SK-N-SH (cell line): ENCODE results near the gene PYDC1. TPM values are rescaled to one million over a fixed set of nuclear protein-coding genes. Genes with fewer than 3 reads are reported as not detected.

ENCODE experiments used
- CTCF ChIA-PET: fragments of 300-600, 350-600 bp; formaldehyde crosslinking; extraction: SDS; loops from one replicate; lab custom pipeline; 2021; lab: Yijun Ruan, JAX
- POLR2A ChIA-PET: fragments of 350-600 bp; sonication (Branson Sonifier 250); formaldehyde crosslinking; extraction: SDS; loops from one replicate; lab custom pipeline; 2020; ENCODE audit warnings: antibody characterized with exemption, inconsistent platforms; lab: Yijun Ruan, JAX
- DNase-seq: peaks from one replicate; pipeline ENCODE4 v3.0.0; 2012
- H2AFZ ChIP-seq: fragments of 200-600 bp; sonication (generic); 2 replicates; pipeline ENCODE4 v1.8.1; 2016; ENCODE audit warnings: antibody characterized with exemption, mild to moderate bottlenecking, low read depth
- H3F3A ChIP-seq: fragments of 200-600 bp; sonication (generic); replicated peaks from 2 replicates; pipeline ENCODE3; 2016; ENCODE audit warnings: antibody characterized with exemption, mild to moderate bottlenecking; ENCODE audit not compliant: insufficient read depth
- H3K27ac ChIP-seq, 2 experiments: fragments of 200-500 bp in 1 of 2; fragments of 200-600 bp in 1 of 2; sonication (Bioruptor generic) in 1 of 2; sonication (generic), shearing (Covaris generic) in 1 of 2; 2 replicates each; pipeline versions ENCODE4 v1.5.1 to v1.6.1; 2014 to 2016; ENCODE audit warnings: low read depth in 2 of 2, inconsistent platforms in 1 of 2, low read length in 1 of 2, mild to moderate bottlenecking in 1 of 2, mixed read lengths in 1 of 2
- H3K27me3 ChIP-seq: fragments of 200-600 bp; sonication (generic), shearing (Covaris generic); 2 replicates; pipeline ENCODE4 v1.6.1; 2016; ENCODE audit warnings: mixed run types; ENCODE audit not compliant: insufficient read depth
- H3K36me3 ChIP-seq, 2 experiments: fragments of 200-500 bp in 1 of 2; fragments of 200-600 bp in 1 of 2; sonication (Bioruptor generic) in 1 of 2; sonication (generic) in 1 of 2; replicated peaks in 1 of 2; 2 replicates each; pipeline versions ENCODE3 to v1.5.1; 2014 to 2016; ENCODE audit warnings: low read length in 1 of 2, mild to moderate bottlenecking in 1 of 2; ENCODE audit not compliant: insufficient read depth in 2 of 2, control insufficient read depth in 1 of 2
- H3K4me1 ChIP-seq, 2 experiments: fragments of 200-500 bp in 1 of 2; fragments of 200-600 bp in 1 of 2; sonication (Bioruptor generic) in 1 of 2; sonication (generic), shearing (Covaris generic) in 1 of 2; 2 replicates each; pipeline versions ENCODE4 v1.5.1 to v1.6.1; 2014 to 2016; ENCODE audit warnings: low read depth in 1 of 2, low read length in 1 of 2, mixed run types in 1 of 2; ENCODE audit not compliant: insufficient read depth in 2 of 2, control insufficient read depth in 1 of 2
- H3K4me2 ChIP-seq: fragments of 200-600 bp; sonication (generic), shearing (Covaris generic); 2 replicates; pipeline ENCODE4 v1.6.1; 2017; ENCODE audit warnings: mixed run types
- H3K4me3 ChIP-seq, 2 experiments: fragments of 200-500 bp in 1 of 2; fragments of 200-600 bp in 1 of 2; sonication (Bioruptor generic) in 1 of 2; sonication (generic), shearing (Covaris generic) in 1 of 2; 2 replicates each; pipeline versions ENCODE4 v1.5.1 to v1.8.1; 2014 to 2016; ENCODE audit warnings: low read depth in 2 of 2, inconsistent platforms in 1 of 2, low read length in 1 of 2, mild to moderate bottlenecking in 1 of 2, mixed read lengths in 1 of 2, moderate library complexity in 1 of 2
- H3K79me2 ChIP-seq: fragments of 200-600 bp; sonication (generic); 2 replicates; pipeline ENCODE4 v1.8.1; 2017; ENCODE audit warnings: mild to moderate bottlenecking; ENCODE audit not compliant: insufficient read depth
- H3K9ac ChIP-seq: fragments of 200-600 bp; sonication (generic); 2 replicates; pipeline ENCODE4 v1.6.1; 2017; ENCODE audit warnings: mixed run types
- H3K9me2 ChIP-seq: fragments of 200-600 bp; sonication (generic); 2 replicates; pipeline ENCODE4 v1.6.1; 2017; ENCODE audit warnings: mixed run types
- H3K9me3 ChIP-seq: fragments of 200-600 bp; sonication (generic); 2 replicates; pipeline ENCODE4 v1.6.1; 2017; ENCODE audit warnings: mixed run types, mild to moderate bottlenecking, moderate library complexity
- H4K20me1 ChIP-seq: fragments of 200-600 bp; sonication (generic); 2 replicates; pipeline ENCODE4 v1.6.1; 2017; ENCODE audit warnings: mild to moderate bottlenecking, mixed run types; ENCODE audit not compliant: insufficient read depth
- CHD2 ChIP-seq: fragments of 150-350 bp; IDR thresholded peaks from 2 replicates; pipeline ENCODE4 v1.6.1; 2018; ENCODE audit warnings: low read length; ENCODE audit not compliant: partially characterized antibody
- FOXJ3 ChIP-seq: sonication (generic); formaldehyde crosslinking; IDR thresholded peaks from 2 replicates; pipeline ENCODE4 v1.5.1; 2020; ENCODE audit warnings: mild to moderate bottlenecking, missing genetic modification reagents
- FOXM1 ChIP-seq: IDR thresholded peaks from 2 replicates; pipeline ENCODE4 v1.4.0; 2012; ENCODE audit warnings: low read depth, mild to moderate bottlenecking
- GABPA ChIP-seq: IDR thresholded peaks from 2 replicates; pipeline ENCODE4 v1.4.0; 2012; ENCODE audit warnings: low read depth, mild to moderate bottlenecking
- GATA2 ChIP-seq: sonication (generic); formaldehyde crosslinking; IDR thresholded peaks from 2 replicates; pipeline ENCODE4 v1.5.0; 2020; ENCODE audit warnings: mild to moderate bottlenecking, missing genetic modification reagents
- IRF3 ChIP-seq: fragments of 150-350 bp; IDR thresholded peaks from 2 replicates; pipeline ENCODE4 v1.6.1; 2016; ENCODE audit warnings: mild to moderate bottlenecking, low read depth, low read length
- MAX ChIP-seq: IDR thresholded peaks from 2 replicates; pipeline ENCODE4 v1.4.0; 2012; ENCODE audit warnings: low read depth
- NFIC ChIP-seq: IDR thresholded peaks from 2 replicates; pipeline ENCODE4 v1.4.0; 2012; ENCODE audit warnings: borderline replicate concordance
- POLR2AphosphoS5 ChIP-seq: IDR thresholded peaks from 2 replicates; pipeline ENCODE4 v1.6.1; 2012; ENCODE audit warnings: low read depth, low read length
- RAD21 ChIP-seq: IDR thresholded peaks from 2 replicates; pipeline ENCODE4 v1.6.1; 2012; ENCODE audit warnings: mild to moderate bottlenecking, low read length
- RCOR1 ChIP-seq: fragments of 150-350 bp; IDR thresholded peaks from 2 replicates; pipeline ENCODE4 v1.6.1; 2017; ENCODE audit warnings: antibody characterized with exemption, low read length
- REST ChIP-seq: IDR thresholded peaks from 2 replicates; pipeline ENCODE4 v1.6.1; 2012; ENCODE audit warnings: mild to moderate bottlenecking, low read depth, low read length, moderate library complexity
- RXRA ChIP-seq: IDR thresholded peaks from 2 replicates; pipeline ENCODE4 v1.4.0; 2012; ENCODE audit warnings: low read depth, mild to moderate bottlenecking, borderline replicate concordance
- SIN3A ChIP-seq: IDR thresholded peaks from 2 replicates; pipeline ENCODE4 v1.6.1; 2012; ENCODE audit warnings: low read depth, mild to moderate bottlenecking, low read length, moderate library complexity, borderline replicate concordance
- TAF1 ChIP-seq: IDR thresholded peaks from 2 replicates; pipeline ENCODE4 v1.6.1; 2012; ENCODE audit warnings: low read depth, mild to moderate bottlenecking, low read length, moderate library complexity, borderline replicate concordance
- TCF12 ChIP-seq: IDR thresholded peaks from 2 replicates; pipeline ENCODE4 v1.4.0; 2012
- TEAD4 ChIP-seq: IDR thresholded peaks from 2 replicates; pipeline ENCODE4 v1.4.0; 2012; ENCODE audit warnings: mild to moderate bottlenecking, borderline replicate concordance; ENCODE audit not compliant: insufficient read depth
- ZBTB33 ChIP-seq: IDR thresholded peaks from 2 replicates; pipeline ENCODE4 v1.4.0; 2012; ENCODE audit warnings: low read depth, borderline replicate concordance
- WGBS: methylation state at CpG from one replicate; pipeline ENCODE4 v1.1.6; 2017; ENCODE audit warnings: low lambda C conversion rate; 5-methylcytosine and 5-hydroxymethylcytosine counted together
- polyA plus RNA-seq, 3 experiments: library from polyadenylated mRNA; depleted of rRNA; stranded (reverse); fragments of >200 nt; gene quantifications; 2 replicates each; pipeline ENCODE4 v1.2.3, GENCODE V29; 2012

Gene PYDC1
- polyA plus RNA-seq, 1 of the 3 experiments (the other 2 are of a cell fraction) = not detected

- no peak for TF ChIP-seq REST
- TF ChIP-seq NFIC = no peak
- TF ChIP-seq, all 33 proteins: peak for 0
These were observed 34.5 kb downstream of the PYDC1 start (continued) for GRCh38 chr16:31182391-31182790.

GRCh38 chr16:31181102-31181830, 35.7 kb downstream of the PYDC1 start:
- ChIA-PET POLR2A (interaction anchor here (0.6 to 2.1 kb wide), 23 partner anchors 9 to 307 kb away, joined by 3 to 24 read pairs (median 4); partner anchors contain the start of genes ARMC5, HSD3B7, KAT8 and PYDC1), CTCF (interaction anchor here (1.2 kb wide), 1 partner anchor 39 kb away, joined by 5 read pairs; no protein-coding TSS in a partner anchor)
- peaks cover 70% of the 10 kb centered on the region for H3K79me2 ChIP-seq
- no peaks in the 10 kb centered on the region for H3K27me3 ChIP-seq
- H3F3A ChIP-seq = peaks cover 17% of the 10 kb centered on the region
- peak overlapping the region; percentile 92 for H3K4me2 ChIP-seq
- H3K4me1 ChIP-seq = peaks cover 9 to 15% of the 10 kb centered on the region in 2 experiments; a peak in 2 of 4 replicates
- no peaks in the 10 kb centered on the region for H3K9me2 ChIP-seq
- no peaks in the 10 kb centered on the region for H3K9me3 ChIP-seq
- WGBS = 2% methylated on average over 31 of the region's 31 CpGs
- peaks cover 33 to 55% of the 10 kb centered on the region in 2 experiments for H3K36me3 ChIP-seq
- peak overlapping the region; percentile 77 to 99 for H3K4me3 ChIP-seq
- DNase-seq = no peak
- H4K20me1 ChIP-seq = peaks cover 58% of the 10 kb centered on the region
- TF ChIP-seq NFIC = no peak
- TF ChIP-seq TEAD4 = no peak
- no peak for TF ChIP-seq CHD2
- TF ChIP-seq TAF1 = no peak
- no peak for TF ChIP-seq GATA2 (CRISPR knock-in tag)
- no peak for TF ChIP-seq RXRA
- no peak for TF ChIP-seq RCOR1
- TF ChIP-seq POLR2AphosphoS5 = no peak
- TF ChIP-seq RAD21 = no peak
- TF ChIP-seq MAX = no peak
- no peak for TF ChIP-seq SIN3A
- no peak for TF ChIP-seq ZBTB33
- TF ChIP-seq TCF12 = no peak
- TF ChIP-seq GABPA = no peak
- no peak for TF ChIP-seq FOXJ3
- no peak for TF ChIP-seq FOXM1
- no peak for TF ChIP-seq IRF3
- no peak overlapping the region for H2AFZ ChIP-seq
- peak overlapping the region; percentile 100 for H3K9ac ChIP-seq
- H3K27ac ChIP-seq = peak overlapping the region; percentile 60 to 95
